Stimulated activated CD8-positive, alpha-beta memory T cell treated with anti-CD3 and anti-CD28 coated beads, Interleukin-15, amount 100 ng/mL, for 24 hours (primary cell): Measurements from ENCODE around the gene RAMACL.

ENCODE experiments used
- DNase-seq: peaks from one replicate; pipeline ENCODE4 v3.0.0-alpha.2; 2020; ENCODE audit warnings: low read depth

RAMACL gene

GRCh38 chr6:166618251-166618650 lies 31.8 kb upstream of the RAMACL start:
- no peak for DNase-seq

- no peak for DNase-seq
Observed at GRCh38 chr6:166617359-166617758, 30.9 kb upstream of the RAMACL start.

- DNase-seq: no peak
Observed at GRCh38 chr6:166616261-166617238, 30.1 kb upstream of the RAMACL start.

GRCh38 chr6:166615059-166615770 lies 28.7 kb upstream of the RAMACL start:
- no peak for DNase-seq

GRCh38 chr6:166614589-166614988 lies 28.1 kb upstream of the RAMACL start:
- DNase-seq: no peak

GRCh38 chr6:166614171-166614583 lies 27.7 kb upstream of the RAMACL start:
- no peak for DNase-seq

- DNase-seq: no peak
Observed at GRCh38 chr6:166613027-166613426, 26.5 kb upstream of the RAMACL start.

- no peak for DNase-seq
Observed at GRCh38 chr6:166612471-166612881, 26.0 kb upstream of the RAMACL start.

- no peak for DNase-seq
Observed at GRCh38 chr6:166611631-166612030, 25.2 kb upstream of the RAMACL start.

- no peak for DNase-seq
Observed at GRCh38 chr6:166610069-166610468, 23.6 kb upstream of the RAMACL start.

GRCh38 chr6:166608774-166609173 lies 22.3 kb upstream of the RAMACL start:
- no peak for DNase-seq

- DNase-seq: no peak
Observed at GRCh38 chr6:166605752-166606151, 19.3 kb upstream of the RAMACL start.

GRCh38 chr6:166604911-166605310 lies 18.4 kb upstream of the RAMACL start:
- no peak for DNase-seq

GRCh38 chr6:166604328-166604727 lies 17.9 kb upstream of the RAMACL start:
- DNase-seq: no peak

- DNase-seq: no peak
Observed at GRCh38 chr6:166603043-166603690, 16.7 kb upstream of the RAMACL start.

- no peak for DNase-seq
Observed at GRCh38 chr6:166601956-166602355, 15.5 kb upstream of the RAMACL start.

GRCh38 chr6:166600931-166601330 lies 14.5 kb upstream of the RAMACL start:
- DNase-seq: no peak

GRCh38 chr6:166599205-166599604 lies 12.7 kb upstream of the RAMACL start:
- no peak for DNase-seq

- no peak for DNase-seq
Observed at GRCh38 chr6:166598441-166599138, 12.1 kb upstream of the RAMACL start.

GRCh38 chr6:166597711-166598440 lies 11.4 kb upstream of the RAMACL start:
- no peak for DNase-seq

- DNase-seq: no peak
Observed at GRCh38 chr6:166596776-166597507, 10.5 kb upstream of the RAMACL start.
